ENCODE measurements around the gene C16orf96. TPM values are rescaled to one million over a fixed set of nuclear protein-coding genes. Genes with fewer than 3 reads are reported as not detected.

The C16orf96 gene
- total and polyA plus RNA-seq, 2 of the 8 experiments (the other 6 are each of a cell fraction or from before 2014, with no cell fraction given), result 1.0 to 1.3 TPM

DNA sequence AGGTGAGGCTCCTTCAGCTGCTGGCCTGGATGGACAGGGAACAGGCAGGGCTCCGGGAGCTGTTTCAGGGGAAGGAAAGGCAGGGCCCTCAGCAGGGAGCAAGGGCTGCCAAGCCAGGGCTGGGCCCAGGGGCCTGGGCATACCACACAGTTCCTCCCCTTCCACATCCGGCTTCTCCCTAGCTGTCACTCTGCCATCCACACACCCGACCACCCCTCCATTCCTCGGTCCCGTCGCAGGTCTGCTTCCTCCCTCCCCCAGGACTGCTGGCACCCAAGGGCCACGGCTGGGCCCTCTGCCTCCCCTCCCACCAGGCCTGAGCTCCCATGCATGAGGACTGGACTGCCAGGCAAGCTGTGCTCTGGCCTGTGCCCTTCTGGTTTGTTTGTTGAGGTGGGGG lies 41.5 kb upstream of the C16orf96 start:
- H4K8ac ChIP-seq (ENCODE audit: extremely low read depth, insufficient read depth, low read length), result peak overlapping the region; percentile 36; the same call in 1 of the 2 replicates
- no peak overlapping the region for H4K91ac ChIP-seq (replicated peaks; ENCODE audit: insufficient read length, low read length)
- 89% methylated on average over 6 of the region's 7 CpGs; no CpG with 5 or more reads in 1 of the 2 experiments for WGBS, 2 experiments (ENCODE audit: extremely low coverage in 1 of 2, insufficient coverage in 1 of 2, insufficient read length in 1 of 2, insufficient replicate concordance in 2 of 2, low coverage in 1 of 2, low lambda C conversion rate in 2 of 2, missing lambda C conversion rate in 1 of 2)
- H3K4me1 ChIP-seq (replicated peaks in 1 of 4; ENCODE audit: control insufficient read depth in 3 of 4, insufficient read depth in 4 of 4, low read length in 3 of 4), result peaks cover 0 to 5% (median 2%) of the 10 kb centered on the region in 4 experiments; a peak in 6 of 7 replicates
- no peak overlapping the region for H3K9ac ChIP-seq (replicated peaks in 1 of 4; ENCODE audit: extremely low read depth in 1 of 4, low read depth in 3 of 4, low read length in 3 of 4)
- no peak overlapping the region for H3K56ac ChIP-seq (replicated peaks; ENCODE audit: insufficient read length, low read depth, low read length)
- peaks cover 11 to 21% of the 10 kb centered on the region in 2 experiments for H4K20me1 ChIP-seq (replicated peaks in 1 of 2; ENCODE audit: control insufficient read depth in 1 of 2, insufficient read depth in 2 of 2, low read length in 2 of 2)
- H3K27me3 ChIP-seq (replicated peaks in 1 of 4; ENCODE audit: control insufficient read depth in 3 of 4, extremely low read depth in 1 of 4, insufficient read depth in 3 of 4, low read length in 3 of 4), result no peaks in the 10 kb centered on the region
- FAIRE-seq, result no peak
- H2AFZ ChIP-seq (ENCODE audit: low read length), result no peak overlapping the region
- H3K23me2 ChIP-seq (ENCODE audit: low read depth, low read length), result no peaks in the 10 kb centered on the region
- H2AK5ac ChIP-seq (ENCODE audit: low read depth, low read length), result no peak overlapping the region
- peaks cover 0 to 5% of the 10 kb centered on the region in 2 experiments; a peak in 1 of 4 replicates for H3K79me2 ChIP-seq (ENCODE audit: control insufficient read depth in 1 of 2, insufficient read depth in 2 of 2, low read length in 2 of 2)
- no peaks in the 10 kb centered on the region for H3K9me3 ChIP-seq (ENCODE audit: insufficient read depth in 2 of 2, low read depth in 1 of 2, low read length in 1 of 2)
- no peak for TF ChIP-seq CEBPB (IDR thresholded peaks at IDR 0.05; ENCODE audit: low read depth, low read length)
- no peak for TF ChIP-seq BACH1 (IDR thresholded peaks at IDR 0.05; ENCODE audit: low read length)
- no peak for TF ChIP-seq SP2 (IDR thresholded peaks at IDR 0.05; ENCODE audit: low read length)
- no peak for TF ChIP-seq EP300 (IDR thresholded peaks at IDR 0.05; ENCODE audit: borderline replicate concordance in 1 of 2, low read depth in 2 of 2, low read length in 2 of 2)
- TF ChIP-seq TEAD4 (IDR thresholded peaks at IDR 0.05; ENCODE audit: low read depth, low read length), result no peak
- TF ChIP-seq YY1 (IDR thresholded peaks at IDR 0.05; ENCODE audit: low read depth, low read length), result no peak
- TF ChIP-seq BRCA1 (IDR thresholded peaks at IDR 0.05; ENCODE audit: low read depth, low read length), result no peak
- TF ChIP-seq NANOG (IDR thresholded peaks at IDR 0.05; ENCODE audit: insufficient read depth, low read depth, low read length, poor library complexity, severe bottlenecking), result no peak
- H3K23ac ChIP-seq (ENCODE audit: insufficient read length), result no peak overlapping the region
- H3K4me2 ChIP-seq (ENCODE audit: insufficient read depth in 1 of 2, low read depth in 2 of 2, low read length in 2 of 2), result no peak overlapping the region; a peak in 1 of 4 replicates
- H4K5ac ChIP-seq (ENCODE audit: insufficient read length, low read depth, low read length), result no peak overlapping the region
- H3K36me3 ChIP-seq (ENCODE audit: control insufficient read depth in 2 of 4, insufficient read depth in 4 of 4, low read length in 3 of 4), result peaks cover 4 to 20% (median 9%) of the 10 kb centered on the region in 4 experiments; a peak in 4 of 8 replicates
- H2BK120ac ChIP-seq (replicated peaks; ENCODE audit: low read depth, low read length), result no peak overlapping the region
- no peak overlapping the region for H2BK20ac ChIP-seq (ENCODE audit: low read length)
- H3K27ac ChIP-seq (ENCODE audit: low read depth, low read length), result no peak overlapping the region
- peak overlapping the region; percentile 71; the same call in 1 of the 2 replicates for H2BK5ac ChIP-seq (ENCODE audit: low read depth, low read length)
- no peak for DNase-seq (ENCODE audit: low read depth in 1 of 2, low spot score in 2 of 2)
- no peak overlapping the region for H3K4ac ChIP-seq (replicated peaks; ENCODE audit: insufficient read length, low read depth, low read length)
- ChIA-PET POLR2A (ENCODE audit: partially characterized antibody) (interaction anchor here (0.7 to 3.7 kb wide), 7 partner anchors 14 to 99 kb away, joined by 3 to 8 read pairs (median 4); no protein-coding TSS in a partner anchor), CTCF (ENCODE audit: partially characterized antibody) (interaction anchor here (0.7 to 35.4 kb wide), 14 partner anchors 7 to 1055 kb away, joined by 3 to 968 read pairs (median 4); partner anchors contain the start of genes C16orf96 and CDIP1)
- H3K4me3 ChIP-seq (ENCODE audit: extremely low read depth in 1 of 4, insufficient read depth in 2 of 4, low read depth in 3 of 4, low read length in 4 of 4), result no peak overlapping the region
- no peaks in the 10 kb centered on the region; the same call in 1 of the 2 replicates for H3K79me1 ChIP-seq (ENCODE audit: low read depth, low read length)
- H2BK12ac ChIP-seq (ENCODE audit: low read depth, low read length), result 0 out of 2 replicates have a peak overlapping the region, but pooled peaks have one; percentile 50
- H2BK15ac ChIP-seq (ENCODE audit: low read length), result no peak overlapping the region
- no peak overlapping the region for H3K14ac ChIP-seq (ENCODE audit: insufficient read length)
- H3K18ac ChIP-seq (ENCODE audit: extremely low read depth, low read length), result no peak overlapping the region

All from H1 (cell line).